SK-N-MC (cell line): Measurements from ENCODE around the gene GALNT7.

Source experiments
- DNase-seq: peaks from one replicate; pipeline ENCODE4 v3.0.0-alpha.2; 2011; ENCODE audit warnings: low read depth, low spot score
- H3K27ac ChIP-seq: fragments of 200-600 bp; sonication (generic); 2 replicates; pipeline ENCODE4 v1.5.1; 2016; ENCODE audit warnings: mixed run types
- H3K36me3 ChIP-seq: fragments of 200-600 bp; sonication (generic); 2 replicates; pipeline ENCODE4 v1.6.1; 2017; ENCODE audit warnings: antibody characterized with exemption, low read length, mixed read lengths; ENCODE audit not compliant: insufficient read depth
- H3K4me3 ChIP-seq: fragments of 200-600 bp; sonication (generic); 2 replicates; pipeline ENCODE4 v1.5.1; 2016
- H3K9ac ChIP-seq: fragments of 200-600 bp; sonication (generic); 2 replicates; pipeline ENCODE4 v1.8.0; 2017; ENCODE audit warnings: mixed run types, mixed read lengths; ENCODE audit not compliant: insufficient read length
- H3K9me3 ChIP-seq: fragments of 200-600 bp; sonication (generic); 2 replicates; pipeline ENCODE4 v1.6.1; 2017; ENCODE audit warnings: low read depth, mild to moderate bottlenecking, antibody characterized with exemption, low read length, moderate library complexity, mixed read lengths
- EZH2 ChIP-seq: fragments of 200-600 bp; sonication (generic); IDR thresholded peaks from one replicate; pipeline ENCODE4 v1.6.1; 2017; ENCODE audit warnings: antibody characterized with exemption
- FOXP2 ChIP-seq: optimal IDR thresholded peaks from 2 replicates; pipeline ENCODE3; 2011; ENCODE audit warnings: mild to moderate bottlenecking, moderate library complexity; ENCODE audit not compliant: insufficient read depth; ENCODE audit errors: extremely low read length, control extremely low read depth
- POLR2AphosphoS5 ChIP-seq: IDR thresholded peaks from 2 replicates; pipeline ENCODE4 v1.6.1; 2012; ENCODE audit warnings: mild to moderate bottlenecking, low read depth, low read length, borderline replicate concordance

The GALNT7 gene

DNA sequence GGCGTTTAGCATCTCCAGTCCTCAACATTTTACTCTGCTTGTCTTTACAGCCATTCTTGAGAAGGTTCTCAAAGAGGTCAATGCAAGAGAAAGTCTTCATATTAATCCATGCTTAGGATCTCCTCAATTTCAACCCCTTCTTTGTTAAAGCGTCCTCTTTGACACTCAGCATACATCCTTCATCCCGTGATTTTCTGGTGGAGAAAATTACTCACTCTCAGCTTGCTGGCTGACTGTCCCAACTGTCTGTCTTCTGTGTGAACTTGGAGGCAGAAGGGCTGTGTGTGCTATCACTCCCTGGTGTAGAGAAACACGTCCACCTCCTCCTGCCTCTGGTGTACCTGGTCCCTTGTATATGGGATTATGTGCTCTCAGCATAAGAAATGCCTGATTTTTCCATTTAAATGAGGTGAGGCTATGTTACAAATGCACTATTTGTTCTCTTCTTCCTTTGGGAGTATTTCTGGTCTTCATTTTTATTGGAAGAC, 57.8 kb downstream of the GALNT7 start:
- H3K9ac ChIP-seq = no peak overlapping the region
- no peaks in the 10 kb centered on the region for H3K36me3 ChIP-seq
- TF ChIP-seq POLR2AphosphoS5 = no peak
- no peak for TF ChIP-seq EZH2
- TF ChIP-seq FOXP2 = no peak
- H3K9me3 ChIP-seq = no peaks in the 10 kb centered on the region
- H3K4me3 ChIP-seq = no peak overlapping the region
- no peak overlapping the region for H3K27ac ChIP-seq
- DNase-seq = no peak

GRCh38 chr4:173227756-173228155, 59.1 kb downstream of the GALNT7 start:
- Histone ChIP-seq H3K9ac (peak overlapping the region; percentile 23), H3K27ac (peak overlapping the region; percentile 77; the same call in 1 of the 2 replicates), H3K9me3 (no peaks in the 10 kb centered on the region), H3K4me3 (peak overlapping the region; percentile 56), H3K36me3 (peaks cover 5% of the 10 kb centered on the region; the same call in 1 of the 2 replicates)
- TF ChIP-seq POLR2AphosphoS5 = no peak; the same call in 1 of the 2 replicates
- TF ChIP-seq FOXP2 = no peak
- no peak for TF ChIP-seq EZH2
- DNase-seq = no peak

- peaks cover 24% of the 10 kb centered on the region for H3K36me3 ChIP-seq
- no peak overlapping the region for H3K9ac ChIP-seq
- TF ChIP-seq POLR2AphosphoS5 = peak; percentile 61; the same call in 1 of the 2 replicates
- no peak for TF ChIP-seq EZH2
- TF ChIP-seq FOXP2 = no peak
- H3K27ac ChIP-seq = peak overlapping the region; percentile 75
- peaks cover 2% of the 10 kb centered on the region; the same call in 1 of the 2 replicates for H3K9me3 ChIP-seq
- DNase-seq = no peak
- peak overlapping the region; percentile 61 for H3K4me3 ChIP-seq
These were observed 61.5 kb downstream of the GALNT7 start for GRCh38 chr4:173230062-173230461.

DNA sequence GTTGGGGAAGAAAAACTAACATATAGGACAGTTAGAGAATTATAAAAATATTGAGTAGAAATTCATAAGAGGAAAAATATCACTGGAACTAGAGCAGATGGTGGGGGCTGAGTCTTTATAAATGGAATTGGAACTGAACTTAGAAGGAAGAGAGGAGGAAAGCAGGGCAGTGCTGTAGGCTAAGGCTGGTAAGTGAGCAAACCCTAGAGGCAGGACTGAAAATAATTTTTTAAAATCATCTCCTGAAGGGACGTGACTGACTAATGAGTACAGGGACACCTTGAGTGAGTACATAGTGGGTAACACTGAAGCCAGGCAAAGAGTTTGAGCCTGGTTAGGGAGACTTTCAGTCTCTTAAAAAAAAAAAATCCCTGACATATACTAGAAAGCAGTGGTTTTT, 63.3 kb downstream of the GALNT7 start:
- peaks cover 27% of the 10 kb centered on the region for H3K36me3 ChIP-seq
- H3K9ac ChIP-seq = peak overlapping the region; percentile 35
- DNase-seq = no peak
- H3K27ac ChIP-seq = peak overlapping the region; percentile 75
- no peak for TF ChIP-seq FOXP2
- H3K4me3 ChIP-seq = no peak overlapping the region
- peaks cover 4% of the 10 kb centered on the region; the same call in 1 of the 2 replicates for H3K9me3 ChIP-seq

DNA sequence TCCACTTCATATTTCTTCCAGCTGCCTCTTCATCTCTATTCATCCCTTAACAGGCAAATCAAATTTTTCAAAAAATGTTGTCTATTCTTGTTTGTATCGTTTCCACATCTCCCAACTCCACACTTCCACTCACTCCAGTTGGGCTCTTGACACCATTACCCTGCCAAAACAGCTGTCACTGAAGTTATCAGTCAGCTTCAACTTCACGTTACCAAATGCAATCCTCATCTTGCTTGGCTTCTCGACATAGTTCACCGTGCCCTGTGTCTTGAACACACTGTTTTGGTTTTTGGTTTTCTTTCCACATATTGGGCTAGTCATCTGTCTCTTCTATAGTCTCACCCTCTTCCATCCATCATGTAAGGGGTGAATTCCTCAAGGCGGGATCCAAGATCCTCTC, 65.2 kb downstream of the GALNT7 start:
- H3K9me3 ChIP-seq = peaks cover 4% of the 10 kb centered on the region; the same call in 1 of the 2 replicates

DNA sequence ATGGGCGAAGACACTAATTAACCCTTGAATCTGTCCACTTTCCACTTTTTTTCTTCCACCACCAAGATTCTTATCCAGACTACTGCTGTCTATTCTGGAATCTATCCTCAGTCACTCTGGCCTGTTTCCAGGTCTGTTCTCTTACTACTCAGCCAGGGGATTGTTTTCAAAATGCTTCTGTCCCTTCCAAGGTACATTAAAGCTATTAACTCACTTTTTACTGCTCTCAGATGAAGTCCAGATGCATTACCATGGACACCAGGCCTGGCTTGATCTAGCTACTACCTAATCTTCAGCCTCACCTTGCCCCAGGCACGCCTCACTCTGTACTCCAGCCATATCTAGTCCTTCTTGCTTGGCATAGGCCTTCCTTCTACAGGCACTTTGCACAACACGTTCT, 66.4 kb downstream of the GALNT7 start:
- no peak for TF ChIP-seq EZH2
- no peak for TF ChIP-seq POLR2AphosphoS5
- no peak for TF ChIP-seq FOXP2

More for the DNA sequence above, 65.2 kb downstream of the GALNT7 start:
- H3K9ac ChIP-seq = no peak overlapping the region
- no peak for TF ChIP-seq EZH2
- no peak for TF ChIP-seq POLR2AphosphoS5
- no peak for TF ChIP-seq FOXP2
- no peak overlapping the region for H3K4me3 ChIP-seq
- peaks cover 27% of the 10 kb centered on the region for H3K36me3 ChIP-seq
- H3K27ac ChIP-seq = no peak overlapping the region
- no peak for DNase-seq

DNA sequence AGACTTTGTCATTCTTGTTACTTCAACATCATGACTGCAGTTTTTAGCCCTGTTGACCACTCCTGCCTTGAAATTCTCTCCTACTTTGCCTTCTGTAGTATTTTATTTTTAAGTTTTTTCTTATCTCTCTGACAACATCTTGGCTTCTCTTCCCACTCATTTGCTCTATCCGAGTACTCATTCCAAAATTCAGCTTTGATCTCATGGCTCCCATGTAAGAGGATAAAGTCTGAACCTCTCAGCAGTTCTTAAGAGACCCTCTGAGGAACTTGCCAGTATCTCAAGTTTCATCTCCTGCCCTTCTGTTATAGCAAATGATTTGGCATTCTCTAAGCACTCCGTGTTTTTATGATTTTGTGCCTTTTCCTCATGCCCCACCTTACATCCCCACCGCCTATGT, 67.7 kb downstream of the GALNT7 start:
- Histone ChIP-seq H3K9me3 (peaks cover 4% of the 10 kb centered on the region; the same call in 1 of the 2 replicates), H3K9ac (peak overlapping the region; percentile 48), H3K27ac (peak overlapping the region; percentile 97), H3K36me3 (peaks cover 27% of the 10 kb centered on the region), H3K4me3 (peak overlapping the region; percentile 69)
- DNase-seq = no peak
- TF ChIP-seq POLR2AphosphoS5 = no peak
- TF ChIP-seq EZH2 = no peak
- no peak for TF ChIP-seq FOXP2

More for the DNA sequence above, 66.4 kb downstream of the GALNT7 start:
- no peak overlapping the region for H3K27ac ChIP-seq
- no peak overlapping the region for H3K4me3 ChIP-seq
- H3K9me3 ChIP-seq = peaks cover 4% of the 10 kb centered on the region; the same call in 1 of the 2 replicates
- peaks cover 27% of the 10 kb centered on the region for H3K36me3 ChIP-seq
- no peak for DNase-seq
- no peak overlapping the region for H3K9ac ChIP-seq

DNA sequence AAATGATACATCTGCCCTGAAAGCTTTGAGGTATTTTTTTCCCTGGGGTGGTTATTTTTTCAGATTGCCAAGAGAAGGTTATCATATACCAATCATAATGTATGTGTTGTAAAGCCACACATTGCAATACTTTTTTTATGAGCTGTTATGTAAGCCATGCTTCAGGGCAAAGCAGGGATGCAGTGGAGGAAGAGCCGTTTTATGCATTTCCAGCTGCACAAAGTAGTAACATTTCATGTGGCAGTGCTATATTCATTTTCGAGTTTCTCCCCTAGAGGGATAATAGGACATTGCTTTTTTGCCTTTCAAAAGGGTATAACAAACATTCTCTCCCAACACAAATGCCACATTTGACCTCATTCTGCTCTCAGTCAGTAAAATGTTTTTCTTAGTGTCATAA, 68.5 kb downstream of the GALNT7 start:
- peaks cover 27% of the 10 kb centered on the region for H3K36me3 ChIP-seq
- TF ChIP-seq FOXP2 = no peak
- peak; percentile 67; the same call in 1 of the 2 replicates for TF ChIP-seq POLR2AphosphoS5
- no peak for TF ChIP-seq EZH2
- H3K4me3 ChIP-seq = peak overlapping the region; percentile 69
- peaks cover 4% of the 10 kb centered on the region; the same call in 1 of the 2 replicates for H3K9me3 ChIP-seq
- peak overlapping the region; percentile 97 for H3K27ac ChIP-seq
- DNase-seq = peak; percentile 96
- peak overlapping the region; percentile 55 for H3K9ac ChIP-seq
